ENCODE data around the gene LSAMP. TPM values are rescaled to one million over a fixed set of nuclear protein-coding genes. Genes with fewer than 3 reads are reported as not detected.

LSAMP gene
- total and polyA plus RNA-seq, 2 of the 4 experiments (the other 2 are of a cell fraction), result 7.9 to 8.0 TPM

GRCh38 chr3:116492379-116492778, 47.1 kb upstream of the LSAMP start:
- no peak overlapping the region for H3K14ac ChIP-seq (replicated peaks; ENCODE audit: low read depth, low read length)
- ATAC-seq (ENCODE audit: low read depth) (no peak), DNase-seq (no peak)
- no peak overlapping the region for H4K8ac ChIP-seq (ENCODE audit: low read depth in 2 of 2, low read length in 2 of 2)
- H4K5ac ChIP-seq (ENCODE audit: low read depth, low read length), result no peak overlapping the region
- no peak overlapping the region for H2AFZ ChIP-seq (replicated peaks; ENCODE audit: low read length, poor library complexity)
- dilution Hi-C loops (cut with HindIII; ENCODE audit: low sequenced_read_pairs, unreplicated experiment), result no loop called here
- no peak overlapping the region for H2AK5ac ChIP-seq (ENCODE audit: low read depth, low read length)
- no peak overlapping the region for H3K4me3 ChIP-seq (ENCODE audit: insufficient read depth, low read depth, low read length)
- H2BK5ac ChIP-seq (ENCODE audit: low read depth, low read length, poor library complexity, severe bottlenecking), result no peak overlapping the region
- no peak overlapping the region for H3K27ac ChIP-seq (ENCODE audit: insufficient read depth, low read length)
- no peaks in the 10 kb centered on the region for H3K27me3 ChIP-seq (ENCODE audit: control insufficient read depth, insufficient read depth, low read length)
- in situ Hi-C loops (cut with MboI; ENCODE audit: low sequenced_read_pairs), result no loop called here
- H3K56ac ChIP-seq (ENCODE audit: extremely low read depth, insufficient read depth, low read length), result no peak overlapping the region
- H3K9me3 ChIP-seq (ENCODE audit: control insufficient read depth, insufficient read depth, low read length), result no peaks in the 10 kb centered on the region
- H2BK20ac ChIP-seq (ENCODE audit: low read depth, low read length), result no peak overlapping the region
- H3K4me2 ChIP-seq (ENCODE audit: low read depth, low read length), result no peak overlapping the region
- no peak overlapping the region for H3K23ac ChIP-seq (ENCODE audit: low read depth, low read length)
- no peak overlapping the region for H3K18ac ChIP-seq (ENCODE audit: low read depth, low read length)
- H3K9ac ChIP-seq (ENCODE audit: low read depth, low read length), result no peak overlapping the region
- no peak for TF ChIP-seq SMC3 (IDR thresholded peaks at IDR 0.05; ENCODE audit: low read depth, low read length)
- TF ChIP-seq CTCF (conservative IDR thresholded peaks at IDR 0.05; ENCODE audit: low read depth, low read length), result no peak
- no peak for TF ChIP-seq NFE2L2 (IDR thresholded peaks at IDR 0.05; ENCODE audit: low read depth, low read length)
- no peak for TF ChIP-seq MAFK (IDR thresholded peaks at IDR 0.05; ENCODE audit: low read depth, low read length)
- no peak for TF ChIP-seq RCOR1 (IDR thresholded peaks at IDR 0.05; ENCODE audit: insufficient replicate concordance, low read length)
- TF ChIP-seq ELK1 (IDR thresholded peaks at IDR 0.05; ENCODE audit: borderline replicate concordance, low read depth, low read length), result no peak
- no peak for TF ChIP-seq POLR2A (IDR thresholded peaks at IDR 0.05; ENCODE audit: low read depth, low read length)
- no peak for TF ChIP-seq BHLHE40 (IDR thresholded peaks at IDR 0.05; ENCODE audit: low read depth, low read length)
- no peak for TF ChIP-seq RFX5 (IDR thresholded peaks at IDR 0.05; ENCODE audit: low read depth, low read length)
- BruUV-seq (replicated peaks), result no TSS peak
- no peak overlapping the region for H3K4ac ChIP-seq (ENCODE audit: low read depth, low read length)
- intact Hi-C loops (cut with micrococcal nuclease), result no loop called here
- WGBS, 2 experiments (ENCODE audit: extremely low coverage in 2 of 2, insufficient read length in 1 of 2), result no CpG with 5 or more reads among the region's 2 CpGs
- no peaks in the 10 kb centered on the region for H3K4me1 ChIP-seq (ENCODE audit: control insufficient read depth, insufficient read depth, low read length)
- H2BK15ac ChIP-seq (ENCODE audit: low read depth, low read length), result no peak overlapping the region
- ChIA-PET CTCF (no interaction called here), POLR2A (ENCODE audit: unreplicated experiment) (no interaction called here)
- no peaks in the 10 kb centered on the region for H3K79me1 ChIP-seq (ENCODE audit: low read depth in 1 of 2, low read length in 2 of 2)
- no peak overlapping the region for H2BK120ac ChIP-seq (ENCODE audit: low read depth, low read length)
- no peaks in the 10 kb centered on the region for H3K36me3 ChIP-seq (ENCODE audit: control insufficient read depth, insufficient read depth, low read length)
- no peak overlapping the region for H2AK9ac ChIP-seq (replicated peaks; ENCODE audit: low read depth, low read length, poor library complexity)
- H3K9me1 ChIP-seq (ENCODE audit: insufficient read depth, low read length), result no peaks in the 10 kb centered on the region
- H4K20me1 ChIP-seq (ENCODE audit: insufficient read depth, low read length), result no peaks in the 10 kb centered on the region
- H4K91ac ChIP-seq (ENCODE audit: insufficient read depth, low read depth, low read length), result no peak overlapping the region
